GM13977 (cell line): Measurements from ENCODE around the gene IGFBP6.

ENCODE experiments used
- DNase-seq: peaks from one replicate; pipeline ENCODE4 v3.0.0; 2012; ENCODE audit warnings: low spot score
- CTCF ChIP-seq: IDR thresholded peaks from 2 replicates; pipeline ENCODE4 v1.5.1; 2012; ENCODE audit warnings: mild to moderate bottlenecking, control low read depth; ENCODE audit not compliant: insufficient read depth; ENCODE audit errors: extremely low read depth, missing control alignments
- in situ Hi-C: fragments of 300-500 bp; cut with MboI; formaldehyde crosslinking; loops from one replicate; pipeline ENCODE4 v1.12.0; 2022; ENCODE audit warnings: low sequenced_read_pairs, low pct_unique_long_range_greater_than_20kb, mixed read lengths, inconsistent platforms; ENCODE audit not compliant: unreplicated experiment

The IGFBP6 gene

GRCh38 chr12:53079226-53080117 is 18.0 kb upstream of the IGFBP6 start, which contains the start of gene SPRYD3:
SPRYD3 (minus strand) TSS chr12:53079390; CDS start chr12:53079333, 57 bp downstream.
- no peak for TF ChIP-seq CTCF
- in situ Hi-C loops, result no loop called here
- DNase-seq, result peak; percentile 100

GRCh38 chr12:53082637-53083175 is 14.8 kb upstream of the IGFBP6 start:
- DNase-seq, result no peak
- no peak for TF ChIP-seq CTCF
- in situ Hi-C loops, result no loop called here

GRCh38 chr12:53086361-53086760 is 11.1 kb upstream of the IGFBP6 start:
- in situ Hi-C loops, result no loop called here
- no peak for TF ChIP-seq CTCF
- no peak for DNase-seq

- no peak for DNase-seq
- in situ Hi-C loops, result no loop called here
- TF ChIP-seq CTCF, result no peak
These were observed 7.4 kb upstream of the IGFBP6 start for GRCh38 chr12:53090105-53090504.

- DNase-seq, result no peak
- in situ Hi-C loops, result no loop called here
- TF ChIP-seq CTCF, result no peak
These were observed 6.9 kb upstream of the IGFBP6 start for GRCh38 chr12:53090554-53090953.

GRCh38 chr12:53091756-53092155 is 5.7 kb upstream of the IGFBP6 start:
- TF ChIP-seq CTCF, result no peak
- no peak for DNase-seq
- in situ Hi-C loops, result no loop called here
